ENCODE data around the gene RAD51B.

The RAD51B gene

DNA sequence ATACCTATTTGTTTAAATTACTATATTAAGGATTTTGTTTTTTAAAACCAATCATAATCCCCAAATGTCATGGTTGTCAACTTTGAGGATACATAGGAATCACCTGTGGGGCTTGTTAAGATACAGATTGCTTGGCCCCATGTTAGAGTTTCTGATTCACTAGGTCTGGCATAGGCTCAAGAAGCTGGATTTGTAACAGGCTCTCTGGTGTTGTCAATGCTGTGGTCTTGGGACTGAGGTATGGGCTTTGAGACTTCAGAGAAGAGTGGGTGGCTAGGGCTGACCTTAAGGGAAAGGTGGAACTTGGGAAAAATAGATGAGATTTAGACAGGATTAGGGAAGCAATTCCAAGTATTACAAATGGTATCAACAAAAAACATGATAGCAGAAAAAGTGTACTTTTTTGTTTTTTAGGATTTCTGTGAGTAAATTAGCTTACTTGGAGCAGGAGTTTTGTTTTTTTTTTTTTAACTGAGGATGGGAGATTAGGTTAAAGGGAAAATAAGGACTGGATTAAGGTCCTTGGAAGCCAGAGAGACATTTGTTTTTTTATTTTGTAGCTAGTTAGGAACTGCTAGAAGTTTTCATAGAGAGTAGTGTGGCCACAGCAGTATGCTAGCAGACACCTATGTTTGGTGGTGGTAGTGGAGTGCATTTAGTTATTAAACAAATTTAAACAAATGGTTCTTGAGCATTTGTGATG, 88.6 kb downstream of the RAD51B start:
- H3K36me3 ChIP-seq (replicated peaks; ENCODE audit: insufficient read depth, low read length), result no peaks in the 10 kb centered on the region
- H3F3A ChIP-seq (ENCODE audit: insufficient read depth, low read length), result no peaks in the 10 kb centered on the region
- H3K9ac ChIP-seq (ENCODE audit: low read length), result no peak overlapping the region
- no peak for DNase-seq
- H3K27me3 ChIP-seq (replicated peaks; ENCODE audit: insufficient read depth, low read length), result no peaks in the 10 kb centered on the region
- no peak overlapping the region for H3K4me2 ChIP-seq (ENCODE audit: low read depth, low read length)
- H3K9me3 ChIP-seq (replicated peaks; ENCODE audit: insufficient read depth, low read length), result no peaks in the 10 kb centered on the region
- no peak overlapping the region for H3K27ac ChIP-seq (ENCODE audit: low read length)
- H3K79me2 ChIP-seq (ENCODE audit: low read length), result no peaks in the 10 kb centered on the region
- H3K4me1 ChIP-seq (ENCODE audit: low read length), result no peaks in the 10 kb centered on the region
- no peak for TF ChIP-seq EZH2phosphoT487 (IDR thresholded peaks at IDR 0.05; ENCODE audit: low read length)
- TF ChIP-seq, protein P1, sequence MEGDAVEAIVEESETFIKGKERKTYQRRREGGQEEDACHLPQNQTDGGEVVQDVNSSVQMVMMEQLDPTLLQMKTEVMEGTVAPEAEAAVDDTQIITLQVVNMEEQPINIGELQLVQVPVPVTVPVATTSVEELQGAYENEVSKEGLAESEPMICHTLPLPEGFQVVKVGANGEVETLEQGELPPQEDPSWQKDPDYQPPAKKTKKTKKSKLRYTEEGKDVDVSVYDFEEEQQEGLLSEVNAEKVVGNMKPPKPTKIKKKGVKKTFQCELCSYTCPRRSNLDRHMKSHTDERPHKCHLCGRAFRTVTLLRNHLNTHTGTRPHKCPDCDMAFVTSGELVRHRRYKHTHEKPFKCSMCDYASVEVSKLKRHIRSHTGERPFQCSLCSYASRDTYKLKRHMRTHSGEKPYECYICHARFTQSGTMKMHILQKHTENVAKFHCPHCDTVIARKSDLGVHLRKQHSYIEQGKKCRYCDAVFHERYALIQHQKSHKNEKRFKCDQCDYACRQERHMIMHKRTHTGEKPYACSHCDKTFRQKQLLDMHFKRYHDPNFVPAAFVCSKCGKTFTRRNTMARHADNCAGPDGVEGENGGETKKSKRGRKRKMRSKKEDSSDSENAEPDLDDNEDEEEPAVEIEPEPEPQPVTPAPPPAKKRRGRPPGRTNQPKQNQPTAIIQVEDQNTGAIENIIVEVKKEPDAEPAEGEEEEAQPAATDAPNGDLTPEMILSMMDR (IDR thresholded peaks at IDR 0.05; ENCODE audit: low read length), result no peak
- TF ChIP-seq EZH2 (optimal IDR thresholded peaks at IDR 0.05; ENCODE audit: low read depth, low read length), result no peak
- no peak overlapping the region for H3K4me3 ChIP-seq (ENCODE audit: low read length)
- no peak overlapping the region for H2AFZ ChIP-seq (ENCODE audit: low read length)
- H3K9me2 ChIP-seq (replicated peaks; ENCODE audit: insufficient read depth, low read length), result no peaks in the 10 kb centered on the region
- no peaks in the 10 kb centered on the region for H4K20me1 ChIP-seq (ENCODE audit: insufficient read depth, low read length)

DNA sequence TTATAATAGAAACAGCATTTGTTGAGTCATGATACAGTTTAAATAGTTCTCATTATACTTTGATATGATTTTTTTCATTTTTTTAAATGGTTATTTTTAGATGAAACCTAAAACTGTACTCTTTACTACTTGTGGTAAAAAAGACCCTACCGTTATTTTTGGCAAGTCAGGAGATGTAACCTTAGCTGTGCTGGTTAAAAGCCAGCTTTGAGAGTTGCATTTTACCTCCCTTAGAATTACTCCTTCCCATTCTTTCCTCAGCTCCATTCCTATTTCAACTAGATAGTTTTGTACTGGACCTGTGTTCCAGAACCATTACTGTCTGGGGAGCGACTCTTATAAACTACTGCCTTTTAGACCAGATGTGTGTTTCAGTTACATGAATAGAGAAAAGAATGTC, 92.0 kb downstream of the RAD51B start:
- no peaks in the 10 kb centered on the region for H3F3A ChIP-seq (ENCODE audit: insufficient read depth, low read length)

DNA sequence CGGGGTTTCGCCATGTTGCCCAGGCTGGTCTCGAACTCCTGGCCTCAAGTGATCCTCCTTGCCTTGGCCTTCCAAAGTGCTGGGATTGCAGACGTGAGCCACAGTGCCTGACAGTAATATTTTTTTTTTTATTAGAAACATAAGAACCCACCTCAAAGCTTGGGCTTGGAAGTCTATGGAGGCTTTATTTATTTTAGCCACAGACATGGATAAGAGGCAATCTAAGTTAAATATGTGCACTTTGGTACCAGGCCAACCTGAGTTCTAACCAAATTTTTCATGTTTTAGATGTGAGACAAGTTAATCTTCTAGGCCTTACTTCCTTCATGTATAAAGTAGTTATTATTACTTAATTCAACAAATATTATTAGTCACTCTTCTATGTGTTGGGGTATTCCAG, 96.9 kb downstream of the RAD51B start:
- no peaks in the 10 kb centered on the region for H4K20me1 ChIP-seq (ENCODE audit: insufficient read depth, low read length)
- no peak overlapping the region for H3K4me3 ChIP-seq (ENCODE audit: low read length)
- H3K27me3 ChIP-seq (replicated peaks; ENCODE audit: insufficient read depth, low read length), result no peaks in the 10 kb centered on the region
- no peaks in the 10 kb centered on the region for H3K4me1 ChIP-seq (ENCODE audit: low read length)
- H3K36me3 ChIP-seq (replicated peaks; ENCODE audit: insufficient read depth, low read length), result no peaks in the 10 kb centered on the region
- no peak overlapping the region for H3K9ac ChIP-seq (ENCODE audit: low read length)
- H3K9me3 ChIP-seq (replicated peaks; ENCODE audit: insufficient read depth, low read length), result no peaks in the 10 kb centered on the region
- H3K9me2 ChIP-seq (replicated peaks; ENCODE audit: insufficient read depth, low read length), result no peaks in the 10 kb centered on the region
- no peaks in the 10 kb centered on the region for H3F3A ChIP-seq (ENCODE audit: insufficient read depth, low read length)
- no peaks in the 10 kb centered on the region for H3K79me2 ChIP-seq (ENCODE audit: low read length)
- TF ChIP-seq EZH2 (optimal IDR thresholded peaks at IDR 0.05; ENCODE audit: low read depth, low read length) (no peak), EZH2phosphoT487 (IDR thresholded peaks at IDR 0.05; ENCODE audit: low read length) (no peak)
- TF ChIP-seq, protein P1 (IDR thresholded peaks at IDR 0.05; ENCODE audit: low read length), result no peak
- H3K27ac ChIP-seq (ENCODE audit: low read length), result no peak overlapping the region
- H2AFZ ChIP-seq (ENCODE audit: low read length), result no peak overlapping the region
- no peak overlapping the region for H3K4me2 ChIP-seq (ENCODE audit: low read depth, low read length)
- no peak for DNase-seq

More for the DNA sequence above, 92.0 kb downstream of the RAD51B start:
- Histone ChIP-seq H3K27me3 (replicated peaks; ENCODE audit: insufficient read depth, low read length) (no peaks in the 10 kb centered on the region), H3K36me3 (replicated peaks; ENCODE audit: insufficient read depth, low read length) (no peaks in the 10 kb centered on the region), H3K9me2 (replicated peaks; ENCODE audit: insufficient read depth, low read length) (no peaks in the 10 kb centered on the region), H3K4me1 (ENCODE audit: low read length) (no peaks in the 10 kb centered on the region), H3K9me3 (replicated peaks; ENCODE audit: insufficient read depth, low read length) (no peaks in the 10 kb centered on the region), H3K27ac (ENCODE audit: low read length) (no peak overlapping the region), H3K4me2 (ENCODE audit: low read depth, low read length) (no peak overlapping the region), H3K9ac (ENCODE audit: low read length) (no peak overlapping the region), H2AFZ (ENCODE audit: low read length) (no peak overlapping the region), H4K20me1 (ENCODE audit: insufficient read depth, low read length) (no peaks in the 10 kb centered on the region), H3K4me3 (ENCODE audit: low read length) (no peak overlapping the region), H3K79me2 (ENCODE audit: low read length) (no peaks in the 10 kb centered on the region)
- DNase-seq, result no peak
- TF ChIP-seq EZH2 (optimal IDR thresholded peaks at IDR 0.05; ENCODE audit: low read depth, low read length) (no peak), EZH2phosphoT487 (IDR thresholded peaks at IDR 0.05; ENCODE audit: low read length) (no peak)
- TF ChIP-seq, protein P1 (IDR thresholded peaks at IDR 0.05; ENCODE audit: low read length), result no peak
